Heart left ventricle (tissue), 13 donors: Measurements from ENCODE around the gene HNRNPA2B1.

Experiments used
- CTCF ChIP-seq, 12 donors: fragments of 200-600 bp; sonication (generic) in 4 of 12; IDR thresholded peaks; one replicate each; pipeline versions ENCODE4 v1.5.0 to v1.8.0; 2018 to 2022; ENCODE audit warnings: antibody characterized with exemption in 12 of 12, mild to moderate bottlenecking in 5 of 12
- POLR2A ChIP-seq, 2 donors: fragments of 450-650 bp; IDR thresholded peaks; one replicate each; pipeline ENCODE4 v1.6.1; 2017; ENCODE audit warnings: antibody characterized with exemption in 2 of 2, mild to moderate bottlenecking in 2 of 2, moderate library complexity in 2 of 2
- donor health status: ischemic (EF 13 %, LVEDD 7.1; RV severe dilation, severe dysfunction).
- donor health status: DM: no; HTN: yes; CAD: no.
- donor health status: DM: no; HTN: no; CAD: no.
- donor health status: ischemic (EF 25% LVEDD 6.9; RV normal size, moderate dysfunction).
- donor health status: ischemic (EF 25% LVEDD 5.7; RV mildly dilated, moderate dysfunction).
- donor health status: ischemic (EF 35%, LVEDD 5.7; RV mildly dilated, moderate dysfunction).
- donor health status: nonischemic (EF 11% LVEDD 7.7; RV severe dilation, severe dysfunction).
- donor health status: DM: yes; HTN: yes; CAD: no.
- donor health status: PGD.
- donor health status: ischemic (EF 29% LVEDD 5.4; RV normal size, mild dysfunction).
- donor health status: nonischemic (EF 23%, LVEDD 6.1; RV moderate dilation, normal function).

- TF ChIP-seq CTCF (IDR thresholded peaks at IDR 0.05) (no peak), POLR2A (IDR thresholded peaks at IDR 0.05) (no peak)
Measured at GRCh38 chr7:26170663-26171062, 29.9 kb downstream of the HNRNPA2B1 start.
